ENCODE data around the gene DPP9. TPM values are rescaled to one million over a fixed set of nuclear protein-coding genes. Genes with fewer than 3 reads are reported as not detected.
"Not testable (repeated sequence)": the region's sequence is repeated elsewhere in the genome, so short reads cannot be mapped to it uniquely, and the experiment has no call there.

Gene DPP9
- polyA plus RNA-seq, 4 donors, result 37.1 to 59.5 (median 43.3) TPM

DNA sequence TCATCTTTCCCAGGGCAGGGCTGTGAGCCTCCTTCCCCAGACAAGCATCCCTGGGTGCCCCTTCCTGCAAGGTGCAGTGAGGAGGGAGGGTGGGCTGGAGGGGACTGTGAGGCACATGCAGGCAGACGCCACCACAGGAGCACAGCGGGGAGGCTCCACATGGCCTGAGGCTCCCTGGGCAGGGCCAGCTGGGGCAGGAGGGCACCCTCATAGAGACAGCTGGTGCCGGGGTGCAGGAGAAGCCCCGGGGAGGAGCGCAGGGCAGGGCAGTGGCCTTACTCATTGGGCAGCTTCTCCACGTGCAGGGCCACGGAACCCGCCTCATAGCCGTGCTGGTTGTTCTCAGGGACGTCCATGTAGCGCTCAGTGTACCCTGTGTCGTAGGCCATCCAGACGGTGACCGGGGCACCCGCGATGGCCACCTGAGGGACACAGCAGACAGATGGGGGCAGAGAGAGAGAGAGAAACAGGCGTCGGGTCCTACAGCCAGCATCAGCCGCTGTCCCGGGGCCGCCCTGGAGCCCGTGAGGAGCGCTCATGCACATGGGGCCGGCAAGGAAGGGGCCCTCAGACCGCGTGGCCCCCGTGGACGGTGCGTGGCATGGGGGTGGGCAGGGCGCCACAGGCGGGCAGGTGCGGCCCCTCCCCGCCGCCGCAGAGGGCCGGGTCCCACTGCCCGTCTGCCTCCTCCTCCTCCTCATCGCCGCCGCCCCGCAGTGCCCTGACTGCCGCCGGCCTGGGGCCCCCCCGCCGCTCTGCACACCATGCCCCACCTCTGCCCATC is 41.0 kb downstream of the DPP9 start:
- peaks cover 14 to 96% (median 21%) of the 10 kb centered on the region in 3 donors for H3K36me3 ChIP-seq (ENCODE audit: control insufficient read depth in 3 of 3, insufficient read depth in 2 of 3, low read depth in 1 of 3, low read length in 3 of 3)
- FAIRE-seq, result no peak
- H3K27me3 ChIP-seq (ENCODE audit: control insufficient read depth in 3 of 3, insufficient read depth in 3 of 3, low read length in 3 of 3), result no peaks in the 10 kb centered on the region
- H3K4me3 ChIP-seq (ENCODE audit: low read depth in 1 of 3, low read length in 3 of 3), result no peak overlapping the region
- no peaks in the 10 kb centered on the region for H3K9me3 ChIP-seq (ENCODE audit: control insufficient read depth in 2 of 2, insufficient read depth in 1 of 2, low read depth in 1 of 2, low read length in 1 of 2)
- DNase-seq, result no peak
- H3K4me1 ChIP-seq (ENCODE audit: control insufficient read depth in 3 of 3, insufficient read depth in 2 of 3, low read depth in 1 of 3, low read length in 2 of 3), result no peaks in the 10 kb centered on the region
- H3K27ac ChIP-seq (ENCODE audit: low read depth in 1 of 3, low read length in 2 of 3), result no peak overlapping the region
- WGBS, 3 donors, result 96 to 100% (median 96%) methylated on average over 25 to 45 of the region's 45 CpGs

DNA sequence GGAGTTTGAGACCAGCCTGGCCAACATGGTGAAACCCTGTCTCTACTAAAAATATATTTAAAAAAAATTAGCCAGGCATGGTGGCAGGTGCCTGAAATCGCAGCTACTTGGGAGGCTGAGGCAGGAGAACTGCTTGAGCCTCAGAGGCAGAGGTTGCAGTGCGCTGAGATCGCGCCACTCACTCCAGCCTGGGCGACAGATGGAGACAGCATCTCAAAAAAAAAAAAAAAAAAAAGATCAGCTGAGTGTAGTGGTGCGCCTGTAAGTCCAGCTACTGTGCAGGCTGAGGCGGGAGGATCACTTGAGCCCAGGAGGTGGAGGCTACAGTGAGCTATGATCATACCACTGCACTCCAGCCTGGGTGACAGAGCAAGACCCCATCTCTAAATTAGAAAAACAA is 43.6 kb downstream of the DPP9 start:
- not testable (repeated sequence) for H3K4me3 ChIP-seq (ENCODE audit: low read depth in 1 of 3, low read length in 3 of 3); H3K4me1 ChIP-seq (ENCODE audit: control insufficient read depth in 3 of 3, insufficient read depth in 2 of 3, low read depth in 1 of 3, low read length in 2 of 3); FAIRE-seq; DNase-seq; H3K27ac ChIP-seq (ENCODE audit: low read depth in 1 of 3, low read length in 2 of 3); H3K27me3 ChIP-seq (ENCODE audit: control insufficient read depth in 3 of 3, insufficient read depth in 3 of 3, low read length in 3 of 3); H3K9me3 ChIP-seq (ENCODE audit: control insufficient read depth in 2 of 2, insufficient read depth in 1 of 2, low read depth in 1 of 2, low read length in 1 of 2)
- 98 to 100% (median 98%) methylated on average over 6 to 7 of the region's 7 CpGs for WGBS, 3 donors
- peaks cover 19 to 95% (median 20%) of the 10 kb centered on the region in 3 donors for H3K36me3 ChIP-seq (ENCODE audit: control insufficient read depth in 3 of 3, insufficient read depth in 2 of 3, low read depth in 1 of 3, low read length in 3 of 3)

DNA sequence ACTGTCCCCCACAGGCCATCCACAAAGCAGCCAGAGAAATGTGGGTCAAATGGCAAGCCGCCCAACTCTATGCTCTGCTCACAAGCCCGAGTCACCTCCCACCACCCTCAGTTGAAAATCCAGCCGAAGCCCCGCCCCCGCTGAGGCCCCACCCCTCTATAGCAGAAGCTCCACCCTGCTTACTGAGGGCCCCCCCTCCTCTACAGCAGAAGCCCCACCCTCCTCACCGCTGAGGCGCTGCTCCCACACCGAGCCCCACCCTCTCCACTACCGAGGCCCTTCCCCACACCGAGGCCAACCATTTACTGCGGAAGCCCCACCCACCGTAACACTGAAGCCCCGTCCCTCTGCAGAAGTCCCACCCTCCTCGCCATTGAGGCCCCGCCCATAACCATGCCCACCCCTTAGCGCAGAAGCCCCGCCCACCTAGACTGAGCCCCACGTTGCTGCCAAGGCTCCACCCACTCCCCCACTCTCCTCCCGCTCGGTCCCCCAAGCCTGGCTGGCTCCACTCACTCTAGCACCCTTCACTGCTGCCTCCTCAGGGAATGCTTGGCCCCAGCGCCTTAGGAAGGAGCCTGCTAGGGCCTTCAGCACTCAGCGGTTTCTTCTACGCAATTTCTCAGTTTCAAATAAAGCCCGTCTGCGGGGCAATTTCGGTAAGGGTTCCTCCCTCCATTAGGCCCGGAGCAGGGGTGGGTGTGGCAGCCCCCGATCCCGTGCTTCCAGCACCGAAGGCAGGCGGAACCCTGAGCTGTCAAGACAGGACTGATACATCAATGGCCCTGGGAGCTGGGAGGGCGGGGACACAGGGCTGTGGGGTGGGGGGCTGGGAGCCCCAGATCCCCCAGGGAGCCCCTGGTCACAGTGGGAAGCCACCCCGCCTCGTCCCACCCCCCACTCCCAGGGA is 44.5 kb downstream of the DPP9 start:
- 74 to 90% (median 87%) methylated on average over 27 to 34 of the region's 34 CpGs for WGBS, 3 donors
- FAIRE-seq (no peak), DNase-seq (peak in 1 of 2 donors; percentile 23)
- Histone ChIP-seq H3K27ac (ENCODE audit: low read depth in 1 of 3, low read length in 2 of 3) (no peak overlapping the region), H3K9me3 (ENCODE audit: control insufficient read depth in 2 of 2, insufficient read depth in 1 of 2, low read depth in 1 of 2, low read length in 1 of 2) (no peaks in the 10 kb centered on the region), H3K36me3 (ENCODE audit: control insufficient read depth in 3 of 3, insufficient read depth in 2 of 3, low read depth in 1 of 3, low read length in 3 of 3) (peaks cover 10 to 94% (median 16%) of the 10 kb centered on the region in 3 donors), H3K4me3 (ENCODE audit: low read depth in 1 of 3, low read length in 3 of 3) (no peak overlapping the region), H3K27me3 (ENCODE audit: control insufficient read depth in 3 of 3, insufficient read depth in 3 of 3, low read length in 3 of 3) (no peaks in the 10 kb centered on the region), H3K4me1 (ENCODE audit: control insufficient read depth in 3 of 3, insufficient read depth in 2 of 3, low read depth in 1 of 3, low read length in 2 of 3) (no peaks in the 10 kb centered on the region)

DNA sequence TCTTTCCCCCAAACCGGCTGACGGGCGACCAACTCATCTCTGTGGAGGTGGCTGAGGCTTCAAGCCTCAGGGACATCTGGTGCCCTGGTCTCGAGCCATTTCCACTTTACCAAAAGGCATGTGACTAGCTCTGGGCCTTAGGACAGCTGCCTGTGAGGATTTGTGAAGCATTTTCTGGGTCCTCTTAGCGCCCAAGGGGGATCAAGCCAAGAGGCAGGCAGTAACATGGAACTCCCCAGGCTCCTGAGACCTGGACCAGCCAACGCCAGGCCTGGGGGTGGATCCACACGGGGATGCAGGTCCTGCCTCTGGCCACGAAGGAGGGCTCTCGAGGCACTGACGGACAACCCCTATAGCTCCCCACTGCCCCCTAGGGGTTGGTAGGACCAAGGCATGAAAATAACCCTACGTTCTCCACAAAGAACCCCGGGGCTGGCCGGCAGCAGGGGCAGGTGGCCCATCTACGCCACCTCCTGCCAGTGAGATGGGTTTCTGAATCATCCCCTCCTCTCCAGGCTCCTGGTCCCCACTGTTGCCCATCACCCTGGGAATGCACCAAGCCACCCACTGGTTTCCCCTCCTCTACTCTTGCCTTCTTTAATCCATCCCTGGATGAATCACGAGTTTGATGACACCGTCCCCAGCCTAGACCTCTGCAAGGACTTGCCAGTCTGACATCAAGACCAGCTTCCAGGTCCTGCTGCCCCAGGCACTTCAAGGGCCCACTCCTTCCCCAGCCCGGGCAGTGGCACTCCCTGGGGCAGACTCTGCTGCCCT is 46.5 kb downstream of the DPP9 start:
- Histone ChIP-seq H3K9me3 (ENCODE audit: control insufficient read depth in 2 of 2, insufficient read depth in 1 of 2, low read depth in 1 of 2, low read length in 1 of 2) (no peaks in the 10 kb centered on the region), H3K36me3 (ENCODE audit: control insufficient read depth in 3 of 3, insufficient read depth in 2 of 3, low read depth in 1 of 3, low read length in 3 of 3) (peaks cover 9 to 74% (median 10%) of the 10 kb centered on the region in 3 donors), H3K4me1 (ENCODE audit: control insufficient read depth in 3 of 3, insufficient read depth in 2 of 3, low read depth in 1 of 3, low read length in 2 of 3) (no peaks in the 10 kb centered on the region), H3K4me3 (ENCODE audit: low read depth in 1 of 3, low read length in 3 of 3) (no peak overlapping the region), H3K27me3 (ENCODE audit: control insufficient read depth in 3 of 3, insufficient read depth in 3 of 3, low read length in 3 of 3) (no peaks in the 10 kb centered on the region), H3K27ac (ENCODE audit: low read depth in 1 of 3, low read length in 2 of 3) (no peak overlapping the region)
- FAIRE-seq (no peak), DNase-seq (peak; percentile 20 to 55)
- 68 to 76% (median 75%) methylated on average over 17 of the region's 17 CpGs for WGBS, 3 donors

DNA sequence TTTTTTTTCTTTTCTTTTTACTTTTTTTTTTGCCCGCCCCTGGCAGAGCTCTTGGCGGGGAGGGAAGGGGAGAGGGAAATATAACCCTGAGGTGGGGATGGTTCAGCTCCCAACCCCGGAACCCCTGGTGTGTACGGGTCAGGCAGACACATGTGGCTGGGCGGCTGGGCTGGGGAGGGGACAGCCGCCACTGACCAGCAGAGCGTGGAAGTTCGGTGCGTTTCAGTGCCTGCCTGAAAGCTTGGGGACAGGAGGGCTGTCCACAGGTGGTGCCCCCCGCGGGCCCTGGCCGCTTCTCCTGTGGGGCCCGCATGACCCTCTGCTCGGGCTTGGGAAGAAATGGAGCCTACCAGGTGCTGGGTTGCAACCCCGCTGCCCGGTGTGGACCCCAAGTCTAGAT is 48.3 kb downstream of the DPP9 start:
- H3K36me3 ChIP-seq (ENCODE audit: control insufficient read depth in 3 of 3, insufficient read depth in 2 of 3, low read depth in 1 of 3, low read length in 3 of 3), result peaks cover 8 to 58% (median 9%) of the 10 kb centered on the region in 3 donors
- WGBS, 3 donors, result 94 to 99% (median 96%) methylated on average over 14 to 16 of the region's 16 CpGs
- peaks cover 0 to 2% of the 10 kb centered on the region in 2 donors for H3K9me3 ChIP-seq (ENCODE audit: control insufficient read depth in 2 of 2, insufficient read depth in 1 of 2, low read depth in 1 of 2, low read length in 1 of 2)
- FAIRE-seq (no peak), DNase-seq (no peak)
- H3K4me1 ChIP-seq (ENCODE audit: control insufficient read depth in 3 of 3, insufficient read depth in 2 of 3, low read depth in 1 of 3, low read length in 2 of 3), result peaks cover 0 to 4% (median 0%) of the 10 kb centered on the region in 3 donors
- no peak overlapping the region for H3K27ac ChIP-seq (ENCODE audit: low read depth in 1 of 3, low read length in 2 of 3)
- H3K4me3 ChIP-seq (ENCODE audit: low read depth in 1 of 3, low read length in 3 of 3), result no peak overlapping the region
- no peaks in the 10 kb centered on the region for H3K27me3 ChIP-seq (ENCODE audit: control insufficient read depth in 3 of 3, insufficient read depth in 3 of 3, low read length in 3 of 3)

DNA sequence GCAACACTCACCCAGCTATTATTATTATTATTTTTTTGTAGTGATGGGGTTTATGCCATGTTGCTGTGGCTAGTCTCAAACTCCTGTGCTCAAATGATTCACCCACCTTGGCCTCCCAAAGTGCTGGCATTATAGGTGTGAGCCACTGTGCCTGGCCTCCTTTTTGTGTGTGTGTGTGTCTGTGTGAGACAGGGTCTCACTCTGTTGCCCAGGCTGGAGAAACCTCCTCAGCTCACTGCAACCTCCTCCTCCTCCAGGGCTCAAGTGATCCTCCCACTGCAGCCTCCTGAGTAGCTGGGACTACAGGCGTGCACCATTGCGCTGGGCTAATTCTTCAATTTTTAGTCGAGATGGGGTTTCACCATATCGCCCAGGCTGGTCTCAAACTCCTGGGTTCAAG is 49.9 kb downstream of the DPP9 start:
- H3K4me1 ChIP-seq (ENCODE audit: control insufficient read depth in 3 of 3, insufficient read depth in 2 of 3, low read depth in 1 of 3, low read length in 2 of 3), result peaks cover 0 to 7% (median 4%) of the 10 kb centered on the region in 3 donors
- H3K27me3 ChIP-seq (ENCODE audit: control insufficient read depth in 3 of 3, insufficient read depth in 3 of 3, low read length in 3 of 3), result no peaks in the 10 kb centered on the region
- H3K9me3 ChIP-seq (ENCODE audit: control insufficient read depth in 2 of 2, insufficient read depth in 1 of 2, low read depth in 1 of 2, low read length in 1 of 2), result peaks cover 0 to 2% of the 10 kb centered on the region in 2 donors
- FAIRE-seq, result no peak
- peaks cover 6 to 45% (median 8%) of the 10 kb centered on the region in 3 donors for H3K36me3 ChIP-seq (ENCODE audit: control insufficient read depth in 3 of 3, insufficient read depth in 2 of 3, low read depth in 1 of 3, low read length in 3 of 3)
- H3K4me3 ChIP-seq (ENCODE audit: low read depth in 1 of 3, low read length in 3 of 3), result no peak overlapping the region
- H3K27ac ChIP-seq (ENCODE audit: low read depth in 1 of 3, low read length in 2 of 3), result no peak overlapping the region
- WGBS, 3 donors, result 90 to 94% (median 91%) methylated on average over 4 of the region's 4 CpGs
- no peak for DNase-seq

DNA sequence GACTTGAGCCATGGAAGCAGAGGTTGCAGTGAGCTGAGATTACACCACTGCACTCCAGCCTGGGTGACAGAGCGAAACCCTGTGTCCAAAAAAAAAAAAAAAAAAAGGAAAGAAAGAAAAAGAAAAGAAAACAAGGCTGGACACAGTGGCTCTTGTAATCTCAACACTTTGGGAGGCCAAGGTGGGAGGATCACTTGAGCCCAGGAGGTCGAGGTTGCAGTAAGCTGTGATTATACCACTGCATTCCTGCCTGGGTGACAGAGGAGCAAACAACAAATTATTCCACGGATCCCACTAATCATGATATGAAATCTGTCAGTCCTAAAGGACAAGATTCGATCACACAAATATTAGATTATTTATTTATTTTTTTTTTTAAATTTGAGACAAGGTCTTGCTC is 50.4 kb downstream of the DPP9 start:
- Histone ChIP-seq H3K36me3 (ENCODE audit: control insufficient read depth in 3 of 3, insufficient read depth in 2 of 3, low read depth in 1 of 3, low read length in 3 of 3) (peaks cover 6 to 43% (median 8%) of the 10 kb centered on the region in 3 donors), H3K27ac (ENCODE audit: low read depth in 1 of 3, low read length in 2 of 3) (no peak overlapping the region), H3K9me3 (ENCODE audit: control insufficient read depth in 2 of 2, insufficient read depth in 1 of 2, low read depth in 1 of 2, low read length in 1 of 2) (peaks cover 0 to 2% of the 10 kb centered on the region in 2 donors), H3K4me3 (ENCODE audit: low read depth in 1 of 3, low read length in 3 of 3) (no peak overlapping the region), H3K4me1 (ENCODE audit: control insufficient read depth in 3 of 3, insufficient read depth in 2 of 3, low read depth in 1 of 3, low read length in 2 of 3) (peaks cover 0 to 7% (median 7%) of the 10 kb centered on the region in 3 donors), H3K27me3 (ENCODE audit: control insufficient read depth in 3 of 3, insufficient read depth in 3 of 3, low read length in 3 of 3) (no peaks in the 10 kb centered on the region)
- no peak for FAIRE-seq
- WGBS, 3 donors, result 59 to 67% (median 59%) methylated on average over 4 of the region's 4 CpGs
- DNase-seq, result no peak
